ENCODE data around the gene SLAIN2.
A peak's percentile ranks its signal among the peaks of the same experiment; 100 is the strongest.
"Not testable (repeated sequence)": the region's sequence is repeated elsewhere in the genome, so short reads cannot be mapped to it uniquely, and the experiment has no call there.

Gene SLAIN2

DNA sequence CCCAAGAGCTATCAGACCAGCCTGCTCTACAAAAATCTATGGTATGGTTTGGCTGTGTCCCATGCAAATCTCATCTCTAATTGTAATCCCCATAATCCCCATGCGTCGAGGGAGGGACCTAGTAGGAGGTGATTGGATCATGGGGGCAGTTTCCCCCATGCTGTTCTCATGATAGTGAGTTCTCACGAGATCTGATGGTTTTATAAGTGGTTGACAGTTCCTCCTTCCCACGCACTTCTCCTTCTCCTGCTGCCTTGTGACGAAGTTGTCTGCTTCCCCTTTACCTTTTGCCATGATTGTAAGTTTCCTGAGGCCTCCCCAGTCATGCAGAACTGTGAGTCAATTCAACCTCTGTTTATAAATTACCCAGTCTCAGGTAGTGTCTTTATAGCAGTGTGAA lies 99.6 kb downstream of the SLAIN2 start:
- not testable (repeated sequence) for DNase-seq (ENCODE audit: low read depth)

DNA sequence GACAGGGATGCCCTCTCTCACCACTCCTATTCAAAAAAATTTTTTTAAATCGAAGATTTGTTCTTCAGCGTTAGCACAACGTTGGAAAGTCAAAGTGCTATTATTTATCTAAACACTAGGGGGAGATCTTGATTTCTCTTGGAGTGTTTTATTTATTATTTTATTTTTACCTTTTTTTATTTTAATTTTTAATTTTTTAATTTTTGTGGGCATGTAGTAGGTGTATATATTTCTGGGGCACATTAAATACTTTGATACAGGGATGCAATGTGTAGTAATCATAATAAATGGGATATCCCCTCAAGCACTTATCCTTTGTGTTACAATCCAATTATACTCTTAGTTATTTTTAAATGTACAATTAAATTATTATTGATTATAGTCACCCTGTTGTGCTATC lies 104.4 kb downstream of the SLAIN2 start:
- peak; percentile 14 for DNase-seq (ENCODE audit: low read depth)

DNA sequence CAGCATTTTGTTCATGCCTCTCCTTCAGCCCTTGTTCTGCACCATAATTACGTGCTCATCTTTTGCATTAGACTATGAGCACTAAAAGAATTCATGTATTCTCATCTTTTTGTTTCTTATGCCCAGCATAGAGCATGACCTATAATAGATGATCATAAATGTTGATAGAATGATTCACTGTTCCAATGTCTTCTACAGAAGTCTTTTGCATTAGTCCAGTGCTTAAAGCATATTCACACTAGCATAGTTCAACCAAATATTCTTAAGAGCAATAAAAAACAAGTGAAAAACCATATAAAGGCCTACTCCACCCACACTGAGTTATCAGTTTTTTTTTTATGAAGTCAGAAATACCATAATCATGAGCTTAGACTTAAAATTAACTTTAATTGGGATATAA lies 105.3 kb downstream of the SLAIN2 start:
- DNase-seq (ENCODE audit: low read depth), result no peak

DNA sequence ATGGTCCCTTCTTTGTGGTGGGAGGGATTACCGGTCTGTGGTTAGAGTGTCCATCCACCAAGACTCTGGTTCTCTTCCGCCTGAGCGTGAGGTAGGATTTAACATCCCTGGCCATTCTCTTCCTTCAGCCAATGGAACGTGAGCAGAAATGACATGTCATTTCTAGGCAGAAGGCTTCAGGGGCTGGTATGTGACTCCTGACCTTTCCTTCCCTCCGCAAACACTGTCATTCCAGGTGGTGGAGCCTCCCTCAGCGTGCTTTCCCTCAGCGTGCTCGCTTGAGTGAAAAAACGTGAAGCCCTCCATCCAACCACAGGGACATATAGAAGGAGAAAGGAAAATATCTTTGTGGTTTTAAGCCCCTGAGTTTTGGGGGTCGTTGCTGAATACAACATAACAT lies 107.8 kb downstream of the SLAIN2 start:
- DNase-seq (ENCODE audit: low read depth), result no peak

DNA sequence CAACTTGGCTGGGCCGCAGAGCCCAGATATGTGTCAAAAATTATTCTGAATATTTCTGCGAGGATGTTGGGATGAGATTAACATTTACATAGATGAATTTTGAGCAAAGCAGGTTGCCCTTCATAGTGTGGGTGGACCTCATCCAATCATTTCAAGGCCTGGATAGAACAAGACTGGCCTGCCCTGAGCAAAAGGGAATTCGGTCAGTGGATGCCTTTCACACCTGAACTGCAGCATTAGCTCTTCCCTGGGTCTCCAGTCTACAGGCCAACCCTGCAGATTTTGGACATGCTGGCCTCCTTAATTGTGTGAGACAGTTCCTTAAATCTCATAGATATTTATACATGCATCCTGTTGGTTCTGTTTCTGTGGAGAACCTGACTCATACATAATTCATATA lies 109.4 kb downstream of the SLAIN2 start:
- DNase-seq (ENCODE audit: low read depth), result no peak

DNA sequence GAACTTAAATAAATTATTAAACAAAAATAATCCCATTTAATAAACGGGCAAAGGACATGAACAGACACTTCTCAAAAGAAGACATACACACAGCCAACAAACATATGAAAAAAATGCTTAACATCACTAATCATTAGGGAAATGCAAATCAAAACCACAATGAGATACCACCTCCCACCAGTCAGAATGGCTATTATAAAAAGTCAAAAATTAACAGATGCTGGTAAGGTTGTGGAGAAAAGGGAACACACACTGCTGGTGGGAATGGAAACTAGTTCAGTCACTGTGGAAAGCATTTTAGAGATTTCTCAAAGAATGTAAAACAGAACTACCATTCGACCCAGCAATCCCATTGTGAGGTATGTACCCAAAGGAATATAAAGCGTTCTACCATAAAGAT lies 110.3 kb downstream of the SLAIN2 start:
- DNase-seq (ENCODE audit: low read depth), result not testable (repeated sequence)

DNA sequence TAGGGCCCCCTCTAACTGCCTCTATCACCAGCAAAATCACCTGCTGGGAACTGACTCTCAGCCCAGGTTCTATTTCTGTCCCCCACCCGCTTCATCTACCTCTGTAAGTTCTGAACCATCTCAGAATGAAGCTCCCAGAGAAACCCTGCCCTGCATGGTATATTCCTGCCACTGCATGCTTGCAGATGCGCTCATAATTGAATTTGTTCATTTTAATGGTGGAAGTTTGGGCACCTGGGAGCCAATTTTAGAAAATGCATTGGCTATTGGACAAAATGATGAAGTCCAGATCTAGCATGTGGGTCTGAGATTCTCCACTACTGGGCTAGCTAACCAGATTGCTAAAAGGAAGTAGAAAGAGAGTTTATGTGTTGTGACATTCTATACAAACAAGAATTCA lies 113.3 kb downstream of the SLAIN2 start:
- no peak for DNase-seq (ENCODE audit: low read depth)

DNA sequence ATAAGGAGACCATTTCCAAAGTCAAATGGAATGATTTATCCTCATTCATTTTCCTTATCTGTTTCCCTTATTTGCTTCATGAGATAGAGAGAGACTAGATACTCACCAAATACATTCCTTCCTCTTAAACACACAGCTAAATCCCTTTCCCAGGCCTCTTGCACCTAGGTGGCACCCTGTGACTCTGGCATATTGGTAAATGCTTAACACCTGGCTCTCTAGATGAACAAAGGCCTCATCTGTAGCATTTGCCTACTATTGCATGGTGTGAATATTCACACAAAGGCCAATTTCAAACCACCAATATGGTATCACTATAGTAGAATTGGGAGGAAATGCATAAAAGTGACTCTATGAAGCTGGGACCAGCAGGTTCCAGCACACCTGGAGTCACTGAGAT lies 119.7 kb downstream of the SLAIN2 start:
- no peak for DNase-seq (ENCODE audit: low read depth)

DNA sequence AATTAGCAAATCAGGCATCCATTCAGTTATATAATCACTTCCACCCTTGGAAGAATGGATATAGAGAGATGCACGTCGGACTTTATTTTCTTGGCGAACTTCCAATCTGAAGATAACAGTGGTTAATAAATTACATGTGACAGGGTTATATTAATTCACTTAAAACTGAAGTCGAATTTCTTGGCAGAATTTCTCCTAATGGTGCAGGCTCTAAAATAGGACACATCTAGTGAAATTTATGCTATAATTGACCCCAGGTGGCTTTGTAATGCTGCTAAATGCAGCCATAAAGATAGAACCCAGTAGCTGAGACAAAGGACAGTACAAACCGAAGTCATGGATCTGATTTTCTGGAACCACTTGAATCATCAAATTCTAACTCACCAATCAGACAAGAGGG lies 121.0 kb downstream of the SLAIN2 start:
- DNase-seq (ENCODE audit: low read depth), result no peak

DNA sequence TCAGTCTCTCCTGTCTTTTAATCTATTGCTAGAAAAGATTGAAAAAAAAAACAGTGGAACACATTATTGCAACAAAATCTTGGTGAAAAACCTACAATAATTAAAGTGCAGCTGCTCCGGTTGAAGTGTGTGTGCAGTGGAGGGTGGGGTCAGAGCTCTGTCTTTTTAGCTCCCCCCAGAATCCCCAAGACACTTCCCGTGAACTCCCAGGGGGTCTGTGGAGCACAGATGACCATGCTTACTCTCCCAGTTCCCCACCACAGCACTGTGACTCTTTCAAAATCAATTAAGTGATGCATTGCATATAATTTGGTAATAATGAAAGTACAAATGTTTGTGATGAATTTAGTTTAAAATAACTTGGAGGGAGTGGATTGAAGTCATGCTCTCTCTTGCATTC lies 126.1 kb downstream of the SLAIN2 start:
- DNase-seq (ENCODE audit: low read depth), result no peak

DNA sequence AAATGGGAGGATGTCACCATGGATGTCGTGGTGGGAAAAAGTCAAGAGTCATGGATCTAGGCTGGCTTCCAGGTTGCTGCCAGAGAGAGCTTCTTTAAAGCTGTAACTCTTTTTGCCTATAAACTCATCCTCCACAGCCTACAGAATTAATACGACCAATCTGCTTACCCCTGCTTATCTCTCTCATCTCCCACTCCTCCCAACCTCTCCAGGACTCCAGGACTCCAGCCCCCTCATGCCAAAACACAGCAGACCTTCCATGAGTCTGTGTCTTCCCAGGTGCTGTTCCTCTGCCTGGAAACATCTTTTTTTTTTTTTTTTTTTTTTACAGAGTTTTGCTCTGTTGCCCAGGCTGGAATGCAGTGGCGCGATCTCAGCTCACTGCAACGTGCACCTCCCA lies 126.6 kb downstream of the SLAIN2 start:
- DNase-seq (ENCODE audit: low read depth), result no peak

DNA sequence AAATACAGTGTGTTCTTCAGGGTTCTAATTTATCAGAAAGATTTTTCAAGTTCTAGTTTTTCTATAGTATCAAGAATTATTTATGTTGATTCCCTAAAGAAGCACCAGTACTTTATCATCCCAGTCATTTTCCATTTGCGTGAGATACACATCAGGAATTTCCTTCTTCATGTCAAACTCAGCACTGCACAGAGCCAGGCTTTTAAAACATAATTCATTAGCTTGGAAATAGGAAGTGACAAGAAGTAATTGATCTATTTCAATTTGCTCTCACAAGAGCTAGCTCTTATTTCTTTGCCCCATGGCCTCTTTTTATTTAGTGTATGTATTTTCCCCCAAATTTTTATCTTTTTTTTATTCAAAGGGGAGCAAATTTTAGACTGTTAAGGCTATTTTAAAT lies 128.8 kb downstream of the SLAIN2 start:
- DNase-seq (ENCODE audit: low read depth), result no peak

DNA sequence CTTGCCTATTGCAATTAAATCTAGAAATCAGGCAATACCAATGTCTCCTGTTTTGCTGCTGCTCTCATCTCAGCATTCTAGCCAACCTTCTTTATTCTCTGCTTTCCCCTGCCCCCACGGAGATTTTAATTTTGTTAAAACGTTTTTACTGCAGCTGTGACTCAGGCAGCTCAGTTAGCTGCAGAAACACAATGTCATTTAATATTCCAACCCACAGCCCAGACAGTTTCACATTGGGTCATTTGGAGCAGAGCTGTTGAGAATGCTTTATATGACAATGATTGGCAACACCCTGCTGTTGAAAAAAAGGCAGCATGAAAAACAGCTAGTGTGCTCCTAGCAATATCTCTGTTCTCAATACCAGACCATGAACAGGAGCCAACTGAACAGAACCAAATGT lies 129.2 kb downstream of the SLAIN2 start:
- DNase-seq (ENCODE audit: low read depth), result no peak

DNA sequence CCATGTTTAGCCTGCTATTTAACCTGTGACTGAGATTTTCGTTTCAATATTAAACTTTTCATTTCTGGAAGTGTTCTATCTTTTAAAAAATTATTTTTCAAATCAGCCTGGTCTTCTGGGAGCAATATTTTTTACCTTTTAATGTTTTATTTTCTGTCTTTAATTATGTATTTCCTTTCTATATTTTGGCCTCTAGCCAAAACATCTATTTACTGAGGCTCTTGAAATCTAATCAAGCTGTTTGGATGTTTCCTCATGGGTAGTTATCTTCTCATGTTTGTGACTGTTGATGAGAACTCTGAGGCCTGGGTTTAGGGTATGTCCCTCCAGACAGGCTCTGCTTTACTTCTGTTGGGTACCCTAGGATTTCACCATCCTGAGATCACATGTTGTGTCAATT lies 131.5 kb downstream of the SLAIN2 start:
- DNase-seq (ENCODE audit: low read depth), result no peak

DNA sequence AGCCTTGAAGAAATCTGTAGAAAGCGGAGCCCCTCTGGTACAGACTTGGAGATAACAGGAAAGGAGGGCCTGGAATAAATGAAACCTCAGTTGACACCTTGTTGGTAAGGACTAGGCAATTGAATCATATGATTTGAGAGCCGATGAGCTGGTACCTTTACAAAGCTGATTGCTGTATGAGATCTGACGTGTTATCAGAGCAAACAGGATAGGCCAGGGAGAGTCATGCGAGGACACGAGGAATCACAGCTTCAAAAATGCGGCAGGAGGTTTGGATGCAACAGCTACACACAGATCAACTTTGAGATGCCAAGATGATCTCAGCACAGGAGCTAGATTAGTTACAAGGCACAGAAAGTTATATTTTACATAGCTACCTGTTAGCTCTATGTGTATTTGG lies 134.4 kb downstream of the SLAIN2 start:
- DNase-seq (ENCODE audit: low read depth), result no peak

Measured in iris pigment epithelial cell (primary cell).